H1 (cell line): Measurements from ENCODE around the gene POU6F2. TPM values are rescaled to one million over a fixed set of nuclear protein-coding genes. Genes with fewer than 3 reads are reported as not detected.
A peak's percentile ranks its signal among the peaks of the same experiment; 100 is the strongest.

Experiments used
- CTCF ChIA-PET: fragments of 300-600 bp; sonication (Branson Sonifier 250); formaldehyde crosslinking; loops from one replicate; lab custom pipeline; 2021; ENCODE audit not compliant: partially characterized antibody; lab: Charles Lee
- POLR2A ChIA-PET: fragments of 300-600 bp; sonication (Branson Sonifier 250); formaldehyde crosslinking; loops from one replicate; lab custom pipeline; 2021; ENCODE audit warnings: inconsistent platforms; ENCODE audit not compliant: partially characterized antibody; lab: Charles Lee
- DNase-seq, 2 experiments: peaks; one replicate each; pipeline versions ENCODE4 v3.0.0 to v3.0.0-alpha.2; 2010 to 2022; ENCODE audit warnings: low spot score in 2 of 2, low read depth in 1 of 2, mixed read lengths in 1 of 2
- FAIRE-seq: peaks from 2 replicates; lab custom pipeline; 2011; peaks lifted over from hg19 to GRCh38; lab: Jason Lieb, UNC
- H2AFZ ChIP-seq: 2 replicates; pipeline ENCODE4 v1.8.1; 2012; ENCODE audit warnings: low read length, inconsistent platforms
- H2AK5ac ChIP-seq: 2 replicates; pipeline ENCODE4 v1.6.1; 2013; ENCODE audit warnings: low read depth, low read length
- H2BK120ac ChIP-seq: replicated peaks from 2 replicates; pipeline ENCODE3; 2013; ENCODE audit warnings: low read depth, low read length, inconsistent platforms
- H2BK12ac ChIP-seq: 2 replicates; pipeline ENCODE4 v1.6.1; 2013; ENCODE audit warnings: low read depth, low read length
- H2BK15ac ChIP-seq: 2 replicates; pipeline ENCODE4 v1.6.1; 2013; ENCODE audit warnings: low read length
- H2BK20ac ChIP-seq: 2 replicates; pipeline ENCODE4 v1.6.1; 2013; ENCODE audit warnings: low read length
- H2BK5ac ChIP-seq: 2 replicates; pipeline ENCODE4 v1.6.1; 2013; ENCODE audit warnings: low read depth, low read length
- H3K14ac ChIP-seq: 2 replicates; pipeline ENCODE4 v1.6.1; 2013; ENCODE audit warnings: inconsistent platforms; ENCODE audit not compliant: insufficient read length
- H3K18ac ChIP-seq: 2 replicates; pipeline ENCODE4 v1.6.1; 2013; ENCODE audit warnings: low read length; ENCODE audit errors: extremely low read depth
- H3K23ac ChIP-seq: 2 replicates; pipeline ENCODE4 v1.6.1; 2013; ENCODE audit warnings: inconsistent platforms; ENCODE audit not compliant: insufficient read length
- H3K23me2 ChIP-seq: 2 replicates; pipeline ENCODE4 v1.6.1; 2013; ENCODE audit warnings: low read depth, low read length
- H3K27ac ChIP-seq: 2 replicates; pipeline ENCODE4 v1.6.1; 2011; ENCODE audit warnings: low read depth, low read length, inconsistent platforms
- H3K27me3 ChIP-seq, 4 experiments: replicated peaks in 1 of 4; 1 replicate in 1 of 4; 2 replicates in 3 of 4; pipeline versions ENCODE4 v1.6.1 to v1.8.1; 2011 to 2013; ENCODE audit warnings: low read length in 3 of 4, mild to moderate bottlenecking in 3 of 4, inconsistent platforms in 2 of 4, mixed read lengths in 2 of 4, moderate library complexity in 1 of 4; ENCODE audit not compliant: control insufficient read depth in 3 of 4, insufficient read depth in 3 of 4; ENCODE audit errors: extremely low read depth in 1 of 4
- H3K36me3 ChIP-seq, 4 experiments: 2 replicates each; pipeline versions ENCODE4 v1.6.1 to v1.8.1; 2011 to 2013; ENCODE audit warnings: mild to moderate bottlenecking in 4 of 4, low read length in 3 of 4, moderate library complexity in 2 of 4, control low read depth in 1 of 4, inconsistent platforms in 1 of 4; ENCODE audit not compliant: insufficient read depth in 4 of 4, control insufficient read depth in 2 of 4
- H3K4ac ChIP-seq: replicated peaks from 2 replicates; pipeline ENCODE3; 2013; ENCODE audit warnings: low read length, low read depth, mixed read lengths, inconsistent platforms; ENCODE audit not compliant: insufficient read length
- H3K4me1 ChIP-seq, 4 experiments: replicated peaks in 1 of 4; 1 replicate in 1 of 4; 2 replicates in 3 of 4; pipeline versions ENCODE4 v1.6.1 to v1.8.1; 2011 to 2013; ENCODE audit warnings: low read length in 3 of 4, inconsistent platforms in 2 of 4, mixed read lengths in 1 of 4; ENCODE audit not compliant: insufficient read depth in 4 of 4, control insufficient read depth in 3 of 4
- H3K4me2 ChIP-seq, 2 experiments: 2 replicates each; pipeline versions ENCODE4 v1.6.1 to v1.8.1; 2011 to 2013; ENCODE audit warnings: low read depth in 2 of 2, low read length in 2 of 2, control low read depth in 1 of 2, inconsistent platforms in 1 of 2, mild to moderate bottlenecking in 1 of 2; ENCODE audit not compliant: insufficient read depth in 1 of 2
- H3K4me3 ChIP-seq, 4 experiments: fragments of 200-600, 300-600 bp in 1 of 4; sonication (generic), shearing (Covaris generic), sonication (Bioruptor Twin) in 1 of 4; 2 replicates each; pipeline versions ENCODE4 v1.5.1 to v1.8.1; 2011 to 2016; ENCODE audit warnings: low read length in 4 of 4, low read depth in 3 of 4, control low read depth in 2 of 4, inconsistent platforms in 2 of 4, mild to moderate bottlenecking in 2 of 4, mixed read lengths in 1 of 4, moderate library complexity in 1 of 4; ENCODE audit not compliant: insufficient read depth in 2 of 4; ENCODE audit errors: extremely low read depth in 1 of 4
- H3K56ac ChIP-seq: replicated peaks from 2 replicates; pipeline ENCODE3; 2013; ENCODE audit warnings: low read depth, mild to moderate bottlenecking, mixed read lengths, low read length, inconsistent platforms; ENCODE audit not compliant: insufficient read length
- H3K79me1 ChIP-seq: 2 replicates; pipeline ENCODE4 v1.6.1; 2013; ENCODE audit warnings: low read depth, low read length, control low read depth
- H3K79me2 ChIP-seq, 2 experiments: 2 replicates each; pipeline versions ENCODE4 v1.6.1 to v1.8.1; 2012 to 2013; ENCODE audit warnings: low read length in 2 of 2, mild to moderate bottlenecking in 2 of 2, inconsistent platforms in 1 of 2; ENCODE audit not compliant: insufficient read depth in 2 of 2, control insufficient read depth in 1 of 2
- H3K9ac ChIP-seq, 4 experiments: replicated peaks in 1 of 4; 1 replicate in 1 of 4; 2 replicates in 3 of 4; pipeline versions ENCODE4 v1.6.1 to v1.8.1; 2011 to 2013; ENCODE audit warnings: low read depth in 3 of 4, low read length in 3 of 4, control low read depth in 2 of 4, mild to moderate bottlenecking in 2 of 4, moderate library complexity in 2 of 4, inconsistent platforms in 1 of 4; ENCODE audit errors: extremely low read depth in 1 of 4
- H3K9me3 ChIP-seq, 2 experiments: 2 replicates each; pipeline versions ENCODE4 v1.6.1 to v1.8.1; 2012 to 2013; ENCODE audit warnings: mild to moderate bottlenecking in 2 of 2, moderate library complexity in 2 of 2, control low read depth in 1 of 2, inconsistent platforms in 1 of 2, low read depth in 1 of 2, low read length in 1 of 2, mixed read lengths in 1 of 2; ENCODE audit not compliant: insufficient read depth in 2 of 2
- H4K20me1 ChIP-seq, 2 experiments: replicated peaks in 1 of 2; 2 replicates each; pipeline versions ENCODE3 to v1.8.1; 2011 to 2013; ENCODE audit warnings: inconsistent platforms in 2 of 2, low read length in 2 of 2, mild to moderate bottlenecking in 1 of 2; ENCODE audit not compliant: insufficient read depth in 2 of 2, control insufficient read depth in 1 of 2
- H4K5ac ChIP-seq: 2 replicates; pipeline ENCODE4 v1.6.1; 2013; ENCODE audit warnings: low read length, low read depth, mixed read lengths, inconsistent platforms; ENCODE audit not compliant: insufficient read length
- H4K8ac ChIP-seq: 2 replicates; pipeline ENCODE4 v1.8.0; 2013; ENCODE audit warnings: mild to moderate bottlenecking, moderate library complexity, low read length, inconsistent platforms; ENCODE audit not compliant: insufficient read depth; ENCODE audit errors: extremely low read depth
- H4K91ac ChIP-seq: replicated peaks from 2 replicates; pipeline ENCODE3; 2013; ENCODE audit warnings: low read length, mixed read lengths, inconsistent platforms; ENCODE audit not compliant: insufficient read length
- CTCF ChIP-seq, 3 experiments: IDR thresholded peaks; 1 replicate in 2 of 3; 2 replicates in 1 of 3; pipeline versions ENCODE4 v1.5.1 to v1.6.1; 2011; ENCODE audit warnings: low read length in 3 of 3, mild to moderate bottlenecking in 3 of 3, inconsistent platforms in 2 of 3, low read depth in 1 of 3, moderate library complexity in 1 of 3; ENCODE audit not compliant: insufficient read depth in 1 of 3; ENCODE audit errors: control extremely low read depth in 1 of 3
- KDM5A ChIP-seq: fragments of 200-600 bp; IDR thresholded peaks from 2 replicates; pipeline ENCODE4 v1.7.1; 2012; ENCODE audit warnings: mild to moderate bottlenecking, low read length, inconsistent platforms, mixed read lengths
- RAD21 ChIP-seq, 2 experiments: IDR thresholded peaks in 1 of 2; conservative IDR thresholded peaks in 1 of 2; 2 replicates each; pipeline ENCODE4 v1.6.1; 2011; ENCODE audit warnings: low read depth in 2 of 2, low read length in 2 of 2, improper control_type of control experiment in 1 of 2, inconsistent platforms in 1 of 2, mild to moderate bottlenecking in 1 of 2, moderate library complexity in 1 of 2
- SP2 ChIP-seq: IDR thresholded peaks from 2 replicates; pipeline ENCODE4 v1.6.1; 2012; ENCODE audit warnings: mild to moderate bottlenecking, low read length, inconsistent platforms
- TEAD4 ChIP-seq: IDR thresholded peaks from 2 replicates; pipeline ENCODE4 v1.6.1; 2012; ENCODE audit warnings: low read depth, low read length, inconsistent platforms, mixed read lengths
- WGBS, 2 experiments: shearing (Covaris generic) in 1 of 2; methylation state at CpG; one replicate each; pipeline versions ENCODE4 v1.1.6 to v1.1.7; 2013 to 2015; ENCODE audit warnings: low lambda C conversion rate in 2 of 2, mixed read lengths in 2 of 2, inconsistent platforms in 1 of 2, low coverage in 1 of 2, missing lambda C conversion rate in 1 of 2; ENCODE audit not compliant: insufficient replicate concordance in 2 of 2, insufficient coverage in 1 of 2, insufficient read length in 1 of 2; ENCODE audit errors: extremely low coverage in 1 of 2, missing lambda C conversion rate in 1 of 2; 5-methylcytosine and 5-hydroxymethylcytosine counted together
- polyA plus RNA-seq, 7 experiments: library from polyadenylated mRNA; depleted of rRNA in 3 of 7; stranded (reverse) in 5 of 7; unstranded in 2 of 7; fragments of >200 nt in 5 of 7; fragments of 200-250 nt in 2 of 7; gene quantifications; 1 replicate in 5 of 7; 2 replicates in 1 of 7; 4 replicates in 1 of 7; pipeline versions ENCODE4 v1.2.1 to v1.2.3, GENCODE V29; 2011 to 2013; ENCODE audit warnings: missing spikeins in 2 of 7, mixed read lengths in 2 of 7
- total RNA-seq: library from RNA; stranded (reverse); fragmentation: NEBNext Ultra II Directional; extraction: Animal tissue kit (Norgen Biotek cat#: 25700); gene quantifications from 2 replicates; pipeline ENCODE4 v1.2.1, GENCODE V29; 2021

POU6F2 gene
- total and polyA plus RNA-seq, 2 of the 8 experiments (the other 6 are each of a cell fraction or from before 2014, with no cell fraction given) = 1.1 to 2.0 TPM

- DNase-seq (no peak), FAIRE-seq (no peak)
- no peaks in the 10 kb centered on the region for H3K9me3 ChIP-seq
- H4K20me1 ChIP-seq = no peaks in the 10 kb centered on the region
- H3K18ac ChIP-seq = no peak overlapping the region
- no peak overlapping the region for H2BK15ac ChIP-seq
- H2BK12ac ChIP-seq = no peak overlapping the region
- no peak overlapping the region for H2AK5ac ChIP-seq
- no peak overlapping the region for H3K4ac ChIP-seq
- no peaks in the 10 kb centered on the region for H3K79me1 ChIP-seq
- no peaks in the 10 kb centered on the region for H3K79me2 ChIP-seq
- H3K4me3 ChIP-seq = no peak overlapping the region
- no peak overlapping the region for H2AFZ ChIP-seq
- no peak overlapping the region for H3K27ac ChIP-seq
- H3K4me1 ChIP-seq = peaks cover 0 to 7% (median 5%) of the 10 kb centered on the region in 4 experiments; a peak in 3 of 7 replicates
- H2BK120ac ChIP-seq = no peak overlapping the region
- no peak overlapping the region for H4K5ac ChIP-seq
- H4K91ac ChIP-seq = no peak overlapping the region
- H2BK20ac ChIP-seq = no peak overlapping the region
- WGBS, 2 experiments = 86% methylated on average over 3 of the region's 3 CpGs; no CpG with 5 or more reads in 1 of the 2 experiments
- H3K27me3 ChIP-seq = no peaks in the 10 kb centered on the region; a peak in 2 of 7 replicates
- H4K8ac ChIP-seq = no peak overlapping the region
- no peak overlapping the region for H3K14ac ChIP-seq
- no peak overlapping the region for H3K9ac ChIP-seq
- no peak overlapping the region for H3K56ac ChIP-seq
- no peaks in the 10 kb centered on the region; the same call in 1 of the 2 replicates for H3K23me2 ChIP-seq
- no peak overlapping the region for H2BK5ac ChIP-seq
- H3K36me3 ChIP-seq = no peaks in the 10 kb centered on the region
- ChIA-PET CTCF (interaction anchor here (0.8 kb wide), 1 partner anchor 156 kb away, joined by 3 read pairs; no protein-coding TSS in a partner anchor), POLR2A (no interaction called here)
- H3K4me2 ChIP-seq = no peak overlapping the region
- TF ChIP-seq CTCF (IDR thresholded peaks at IDR 0.05; ENCODE audit: control extremely low read depth in 1 of 3, insufficient read depth in 1 of 3, low read depth in 1 of 3, low read length in 3 of 3) = peak in 1 of 3 experiments; percentile 9; a peak in 1 of 4 replicates
- 0 out of 2 replicates have a peak, but pooled peaks have one; percentile 11 for TF ChIP-seq TEAD4
- TF ChIP-seq KDM5A = no peak
- TF ChIP-seq SP2 = no peak
- peak in 1 of 2 experiments; percentile 12; a peak in 2 of 4 replicates for TF ChIP-seq RAD21 (IDR thresholded peaks at IDR 0.05 in 1 of 2, conservative IDR thresholded peaks at IDR 0.05 in 1 of 2; ENCODE audit: low read depth in 2 of 2, low read length in 2 of 2)
- H3K23ac ChIP-seq = no peak overlapping the region
Observed at GRCh38 chr7:39088730-39089593, 111.3 kb downstream of the POU6F2 start.
